Inflammatory macrophage (primary cell): Measurements from ENCODE around the gene HIVEP2.
A peak's percentile ranks its signal among the peaks of the same experiment; 100 is the strongest.

Experiments used
- DNase-seq, 2 donors: peaks; one replicate each; pipeline ENCODE4 v3.0.0-alpha.2; 2020 to 2022

Gene HIVEP2

GRCh38 chr6:142945446-142946180, 637 bp upstream of the HIVEP2 start:
- DNase-seq, result peak; percentile 18 to 50

- DNase-seq, result peak; percentile 13 to 42
Measured at GRCh38 chr6:142944124-142945048, 590 bp downstream of the HIVEP2 start.

- peak; percentile 10 to 19 for DNase-seq
Measured at GRCh38 chr6:142943711-142944123, 1.3 kb downstream of the HIVEP2 start.

- peak in 1 of 2 donors; percentile 60 for DNase-seq
Measured at GRCh38 chr6:142942805-142943227, 2.2 kb downstream of the HIVEP2 start.

- DNase-seq, result no peak
Measured at GRCh38 chr6:142942238-142942637, 2.7 kb downstream of the HIVEP2 start.

- DNase-seq, result no peak
Measured at GRCh38 chr6:142941018-142941417, 4.0 kb downstream of the HIVEP2 start.

- no peak for DNase-seq
Measured at GRCh38 chr6:142940487-142940886, 4.5 kb downstream of the HIVEP2 start.

GRCh38 chr6:142938510-142938909, 6.5 kb downstream of the HIVEP2 start:
- no peak for DNase-seq

DNA sequence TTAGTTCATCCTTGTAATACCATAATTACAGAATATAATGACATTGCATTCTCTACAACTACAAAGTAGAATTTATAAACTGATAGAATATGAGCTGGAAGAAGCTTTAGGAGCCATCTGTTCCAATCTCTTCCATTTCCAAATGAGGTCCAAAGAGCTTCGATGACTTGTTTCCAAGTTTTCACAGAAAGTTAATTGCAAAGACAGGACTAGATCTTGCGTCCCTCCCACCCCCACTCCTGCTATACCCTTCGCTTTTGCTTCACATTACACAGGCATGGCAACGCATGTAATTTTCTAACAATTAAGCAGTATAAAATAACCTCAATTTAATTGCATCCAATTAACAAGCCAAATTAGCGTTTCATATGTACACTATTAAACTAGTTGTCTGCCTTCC, 7.0 kb downstream of the HIVEP2 start:
- no peak for DNase-seq

DNA sequence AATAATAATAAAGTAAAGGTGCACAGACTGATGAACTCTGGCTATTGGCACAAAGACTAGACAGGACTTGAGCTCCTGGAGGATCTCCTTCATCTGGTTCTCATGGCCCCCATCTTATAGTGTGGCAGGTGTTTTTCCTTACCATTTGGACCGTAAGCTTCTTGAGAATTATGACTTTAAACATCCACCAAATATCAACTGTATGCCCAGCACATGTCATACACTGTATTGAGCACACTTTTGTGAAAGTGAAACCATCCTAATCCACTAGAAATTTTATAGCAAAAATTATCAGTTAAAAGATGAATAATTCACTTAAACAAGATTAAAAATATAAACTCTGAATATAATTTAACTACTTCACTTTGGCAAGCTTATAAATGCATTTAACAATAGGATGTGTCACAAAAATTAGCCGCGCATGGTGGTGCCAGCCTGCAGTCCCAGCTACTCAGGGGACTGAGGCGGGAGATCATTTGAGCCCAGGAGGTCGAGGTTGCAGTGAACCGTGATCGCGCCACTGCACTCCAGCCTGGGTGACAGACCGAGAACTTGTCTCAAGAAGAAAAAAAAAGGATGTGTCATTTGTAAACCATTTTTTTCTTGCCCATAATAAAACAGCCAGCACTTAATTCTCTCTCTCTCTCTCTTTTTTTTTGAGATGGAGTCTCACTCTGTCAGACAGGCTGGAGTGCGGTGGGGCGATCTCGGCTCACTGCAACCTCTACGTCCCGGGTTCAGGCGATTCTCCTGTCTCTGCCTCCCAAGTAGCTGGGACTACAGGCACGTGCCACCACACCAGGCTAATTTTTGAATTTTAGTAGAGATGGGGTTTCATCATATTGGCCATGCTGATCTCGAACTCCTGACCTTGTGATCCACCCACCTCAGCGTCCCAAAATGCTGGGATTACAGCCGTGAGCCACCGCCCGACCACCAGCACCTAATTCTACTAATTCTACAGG, 9.1 kb downstream of the HIVEP2 start:
- no peak for DNase-seq

DNA sequence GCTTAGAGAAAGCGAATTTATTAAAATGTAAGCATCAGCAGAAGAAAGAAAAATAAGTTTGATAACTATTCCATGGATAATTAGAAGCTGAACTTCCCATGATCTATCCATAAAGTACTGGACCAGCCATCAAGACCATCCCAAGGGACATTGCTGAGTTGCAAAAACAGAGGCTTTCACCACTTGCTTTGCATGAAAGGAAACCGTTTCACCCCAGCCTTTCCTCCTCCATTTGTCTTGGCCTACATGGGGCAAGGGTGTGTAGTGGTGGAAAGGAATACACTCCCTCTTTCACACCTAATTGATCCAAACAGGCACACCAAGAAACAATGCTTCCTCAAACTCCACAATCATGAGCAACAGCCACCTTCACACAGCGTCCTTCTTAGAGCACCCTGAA, 10.4 kb downstream of the HIVEP2 start:
- DNase-seq, result no peak

DNA sequence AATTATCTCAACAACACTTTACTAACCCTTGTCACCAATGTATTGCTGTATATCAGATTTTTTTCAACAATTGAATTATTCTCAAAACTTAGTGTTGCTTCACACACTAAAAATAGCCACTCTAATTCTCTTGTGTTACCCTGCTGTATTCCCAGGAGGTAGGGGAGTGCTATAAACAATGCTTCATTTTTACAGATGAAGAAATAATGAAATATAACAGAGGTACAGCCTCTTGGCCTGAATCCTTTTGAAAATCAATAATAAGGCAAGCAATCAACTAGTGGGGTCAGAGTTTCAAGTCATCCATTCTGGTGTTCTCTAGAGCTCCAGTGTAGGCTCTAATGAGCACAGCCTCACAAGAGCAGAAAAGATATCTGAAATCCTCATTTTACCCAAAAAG, 10.9 kb downstream of the HIVEP2 start:
- DNase-seq, result no peak

- DNase-seq, result no peak
Measured at GRCh38 chr6:142933701-142934100, 11.3 kb downstream of the HIVEP2 start.

- DNase-seq, result peak in 1 of 2 donors; percentile 11
Measured at GRCh38 chr6:142932889-142933288, 12.1 kb downstream of the HIVEP2 start.

- DNase-seq, result no peak
Measured at GRCh38 chr6:142929751-142930358, 15.1 kb downstream of the HIVEP2 start.

- DNase-seq, result no peak
Measured at GRCh38 chr6:142927904-142928303, 17.1 kb downstream of the HIVEP2 start.

- DNase-seq, result no peak
Measured at GRCh38 chr6:142927271-142927580, 17.8 kb downstream of the HIVEP2 start.

GRCh38 chr6:142926494-142927270, 18.3 kb downstream of the HIVEP2 start:
- DNase-seq, result peak; percentile 51 to 76

DNA sequence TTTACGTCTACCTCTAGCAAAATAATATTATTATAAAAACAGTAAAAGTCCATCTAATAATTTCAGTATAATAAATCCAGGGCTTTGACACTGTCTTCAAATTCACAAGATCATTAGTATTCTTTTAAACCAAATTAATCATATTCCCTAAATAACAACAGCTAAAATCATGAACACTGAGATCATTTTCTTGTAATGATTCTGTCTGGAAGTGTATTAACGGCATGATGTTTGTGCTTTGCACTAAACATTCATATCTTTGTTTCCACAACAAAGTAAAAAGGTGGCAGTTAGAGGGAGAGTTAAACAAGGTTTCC, 18.8 kb downstream of the HIVEP2 start:
- DNase-seq, result no peak

DNA sequence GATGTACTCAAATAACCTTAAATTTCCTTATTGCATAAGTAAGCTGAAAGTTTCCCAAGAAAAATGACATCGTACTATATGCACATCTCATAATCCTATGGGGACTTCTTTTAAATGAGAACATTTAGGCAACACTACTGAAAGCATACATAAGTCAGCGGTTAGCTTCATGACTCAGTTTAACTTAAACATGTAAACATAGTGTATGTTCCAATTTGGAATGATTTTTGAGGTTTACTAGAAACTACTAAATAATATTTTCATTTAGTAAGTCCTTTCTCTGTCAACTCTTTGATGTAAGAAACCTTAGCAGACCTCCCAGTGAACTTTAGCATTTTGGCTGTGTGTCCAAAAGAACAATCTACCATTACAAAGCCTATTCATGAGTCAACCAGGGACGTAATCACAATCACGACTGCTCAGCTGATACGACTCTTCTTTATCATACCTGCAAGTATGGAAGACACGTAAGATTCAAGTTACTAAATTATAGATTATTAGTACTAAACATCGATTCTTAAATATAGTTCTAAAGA, 19.3 kb downstream of the HIVEP2 start:
- DNase-seq, result peak in 1 of 2 donors; percentile 49

DNA sequence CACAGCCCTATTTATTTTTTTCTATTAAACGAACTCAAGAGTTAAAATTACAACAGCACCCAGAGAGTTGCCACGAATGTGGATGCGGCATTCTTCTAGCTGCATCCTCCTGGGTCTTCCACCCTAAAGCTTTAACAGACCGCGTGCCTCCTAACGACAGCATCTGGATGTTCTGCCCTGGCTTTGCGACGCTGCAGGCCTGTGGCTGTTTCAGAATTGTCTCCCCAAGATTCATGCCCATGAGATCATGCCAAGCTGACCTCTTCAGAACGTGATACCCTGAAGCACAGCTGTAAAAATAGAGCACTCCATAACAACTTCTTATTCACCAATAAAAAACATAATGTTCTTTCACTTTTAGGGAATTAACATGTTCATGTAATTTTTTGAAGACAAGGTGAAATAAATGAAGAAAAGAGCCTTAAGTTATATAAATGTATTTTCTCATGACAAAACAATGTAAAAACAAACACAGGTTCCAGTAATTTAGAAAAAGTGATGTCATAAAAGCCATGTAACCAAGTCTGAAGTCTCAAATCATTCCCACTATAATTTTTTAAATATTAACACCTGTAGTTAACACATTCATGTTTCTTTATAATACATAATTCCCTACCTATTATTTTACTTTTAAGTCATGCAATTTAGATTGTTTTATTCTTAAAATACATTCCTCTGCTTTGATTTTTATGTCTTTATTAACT, 26.5 kb downstream of the HIVEP2 start:
- DNase-seq, result no peak
